Superior temporal gyrus (tissue), 1 donor: Measurements from ENCODE around the gene HOXB4.
"Not testable (repeated sequence)": the region's sequence is repeated elsewhere in the genome, so short reads cannot be mapped to it uniquely, and the experiment has no call there.

Experiments
- DNase-seq: peaks from one replicate; pipeline ENCODE4 v3.0.0-alpha.2; 2016; ENCODE audit errors: extremely low spot score

The HOXB4 gene

GRCh38 chr17:48546924-48547807 lies 31.0 kb downstream of the HOXB4 start:
- DNase-seq, result no peak

GRCh38 chr17:48546137-48546923 lies 31.8 kb downstream of the HOXB4 start:
- no peak for DNase-seq

GRCh38 chr17:48545539-48545938 lies 32.6 kb downstream of the HOXB4 start:
- no peak for DNase-seq

- DNase-seq, result no peak
Observed at GRCh38 chr17:48545022-48545375, 33.2 kb downstream of the HOXB4 start, which contains the start of gene HOXB2. Gene HOXB2 (minus strand): TSS chr17:48545109. CDS start chr17:48544911, 198 bp downstream.

GRCh38 chr17:48544349-48545021 lies 33.7 kb downstream of the HOXB4 start:
- DNase-seq, result no peak

GRCh38 chr17:48543854-48544348 lies 34.2 kb downstream of the HOXB4 start:
- no peak for DNase-seq

- no peak for DNase-seq
Observed at GRCh38 chr17:48543107-48543853, 34.9 kb downstream of the HOXB4 start.

GRCh38 chr17:48542698-48543106 lies 35.4 kb downstream of the HOXB4 start:
- DNase-seq, result no peak

- DNase-seq, result no peak
Observed at GRCh38 chr17:48542114-48542656, 36.0 kb downstream of the HOXB4 start.

GRCh38 chr17:48541577-48542113 lies 36.5 kb downstream of the HOXB4 start:
- DNase-seq, result no peak

GRCh38 chr17:48541036-48541576 lies 37.0 kb downstream of the HOXB4 start:
- no peak for DNase-seq

- DNase-seq, result no peak
Observed at GRCh38 chr17:48540213-48540612, 37.9 kb downstream of the HOXB4 start.

GRCh38 chr17:48539177-48539576 lies 39.0 kb downstream of the HOXB4 start:
- DNase-seq, result no peak

- DNase-seq, result no peak
Observed at GRCh38 chr17:48537316-48537715, 40.8 kb downstream of the HOXB4 start.

GRCh38 chr17:48535793-48536559 lies 42.2 kb downstream of the HOXB4 start:
- not testable (repeated sequence) for DNase-seq

GRCh38 chr17:48532261-48532660 lies 45.9 kb downstream of the HOXB4 start:
- DNase-seq, result no peak

GRCh38 chr17:48530887-48531272 lies 47.3 kb downstream of the HOXB4 start, which contains the start of gene HOXB1:
Gene HOXB1 (minus strand): TSS chr17:48531011. CDS start chr17:48530904, 107 bp downstream.
- no peak for DNase-seq

GRCh38 chr17:48530208-48530886 lies 47.8 kb downstream of the HOXB4 start:
- DNase-seq, result no peak

- DNase-seq, result no peak
Observed at GRCh38 chr17:48529683-48530009, 48.5 kb downstream of the HOXB4 start.
